K562 (cell line): Measurements from ENCODE around the gene FLCN. TPM values are rescaled to one million over a fixed set of nuclear protein-coding genes. Genes with fewer than 3 reads are reported as not detected.

ENCODE experiments used
- ATAC-seq: fragments of 200-7000 bp; cut with Tn5 transposase; 3 replicates; pipeline ENCODE4 v1.9.1; 2020; ENCODE audit warnings: moderate library complexity
- BruUV-seq: library from RNA; stranded (reverse); fragments of 400-500 nt; replicated peaks from 2 replicates; lab custom pipeline; 2021; lab: Mats Ljungman, UMichigan
- CTCF ChIA-PET: fragments of 300-600 bp; formaldehyde crosslinking; extraction: SDS; loops from one replicate; lab custom pipeline; 2021; ENCODE audit warnings: low intra/inter-chr PET ratio; lab: Yijun Ruan, JAX
- POLR2A ChIA-PET: fragments of 300-600, 350-650 bp; sonication (Branson Sonifier 250); formaldehyde crosslinking; extraction: SDS; loops from one replicate; lab custom pipeline; 2021; ENCODE audit warnings: antibody characterized with exemption, inconsistent platforms; lab: Yijun Ruan, JAX
- DNase-seq, 4 experiments: peaks; one replicate each; pipeline versions ENCODE4 v3.0.0 to v3.0.0-alpha.2; 2011 to 2018; ENCODE audit warnings: low spot score in 3 of 4, mixed read lengths in 3 of 4; ENCODE audit errors: extremely low read depth in 1 of 4
- FAIRE-seq: peaks from 2 replicates; lab custom pipeline; 2011; peaks lifted over from hg19 to GRCh38; lab: Jason Lieb, UNC
- H2AFZ ChIP-seq: 2 replicates; pipeline ENCODE4 v1.6.0; 2011; ENCODE audit warnings: low read depth, low read length, control low read depth, inconsistent platforms
- H3K27ac ChIP-seq: fragments of 200-600 bp; 3 replicates; pipeline ENCODE4 v1.8.0; 2011; ENCODE audit warnings: low read depth, mild to moderate bottlenecking, control low read depth, inconsistent platforms, low read length, moderate library complexity, mixed read lengths; ENCODE audit errors: extremely low read depth
- H3K27me3 ChIP-seq, 2 experiments: fragments of 300-600 bp in 1 of 2; 2 replicates in 1 of 2; 3 replicates in 1 of 2; pipeline versions ENCODE4 v1.6.0 to v1.8.0; 2011; ENCODE audit warnings: inconsistent platforms in 2 of 2, low read length in 2 of 2, mild to moderate bottlenecking in 1 of 2, mixed read lengths in 1 of 2, moderate library complexity in 1 of 2; ENCODE audit not compliant: control insufficient read depth in 2 of 2, insufficient read depth in 2 of 2
- H3K36me3 ChIP-seq: fragments of 300-600 bp; 3 replicates; pipeline ENCODE4 v1.8.0; 2011; ENCODE audit warnings: mild to moderate bottlenecking, low read length, inconsistent platforms; ENCODE audit not compliant: control insufficient read depth, insufficient read depth
- H3K4me1 ChIP-seq, 2 experiments: fragments of 200-600 bp in 1 of 2; replicated peaks in 1 of 2; 2 replicates in 1 of 2; 3 replicates in 1 of 2; pipeline versions ENCODE4 v1.5.1 to v1.8.0; 2011; ENCODE audit warnings: inconsistent platforms in 2 of 2, low read length in 2 of 2, mild to moderate bottlenecking in 1 of 2, mixed read lengths in 1 of 2, moderate library complexity in 1 of 2; ENCODE audit not compliant: control insufficient read depth in 2 of 2, insufficient read depth in 2 of 2
- H3K4me2 ChIP-seq: 2 replicates; pipeline ENCODE4 v1.6.1; 2011; ENCODE audit warnings: low read length, control low read depth, inconsistent platforms, mixed read lengths; ENCODE audit not compliant: insufficient read depth
- H3K4me3 ChIP-seq: fragments of 200-600 bp; sonication (generic), shearing (Covaris generic); 2 replicates; pipeline ENCODE4 v1.5.1; 2016; ENCODE audit warnings: control low read depth, inconsistent platforms
- H3K79me2 ChIP-seq: fragments of 200-600 bp; 3 replicates; pipeline ENCODE4 v1.8.0; 2011; ENCODE audit warnings: low read length, inconsistent platforms; ENCODE audit not compliant: control insufficient read depth, insufficient read depth
- H3K9ac ChIP-seq, 2 experiments: 2 replicates each; pipeline versions ENCODE4 v1.6.0 to v1.6.1; 2011; ENCODE audit warnings: low read depth in 2 of 2, low read length in 2 of 2, control low read depth in 1 of 2, inconsistent platforms in 1 of 2, mild to moderate bottlenecking in 1 of 2, mixed read lengths in 1 of 2; ENCODE audit not compliant: insufficient read depth in 1 of 2
- H3K9me1 ChIP-seq: one replicate; pipeline ENCODE4 v1.6.0; 2011; ENCODE audit warnings: inconsistent platforms, mild to moderate bottlenecking, low read length, moderate library complexity; ENCODE audit not compliant: control insufficient read depth, insufficient read depth
- H3K9me3 ChIP-seq: replicated peaks from 2 replicates; pipeline ENCODE4 v1.5.1; 2011; ENCODE audit warnings: low read depth, low read length, inconsistent platforms; ENCODE audit not compliant: control insufficient read depth, insufficient read depth
- H4K20me1 ChIP-seq: replicated peaks from 2 replicates; pipeline ENCODE4 v1.6.1; 2011; ENCODE audit warnings: low read length, inconsistent platforms, mixed read lengths; ENCODE audit not compliant: control insufficient read depth, insufficient read depth
- BCOR ChIP-seq: fragments of 450-650 bp; IDR thresholded peaks from 2 replicates; pipeline ENCODE4 v1.6.1; 2016
- BRD4 ChIP-seq: fragments of 200-600 bp; sonication (generic); IDR thresholded peaks from 2 replicates; pipeline ENCODE4 v1.6.1; 2017; ENCODE audit warnings: inconsistent platforms
- FOXA1 ChIP-seq: fragments of 450-650 bp; IDR thresholded peaks from 2 replicates; pipeline ENCODE4 v1.6.1; 2016; ENCODE audit warnings: mild to moderate bottlenecking, borderline replicate concordance
- MAZ ChIP-seq, 2 experiments: fragments of 450-650 bp in 1 of 2; sonication (generic) in 1 of 2; formaldehyde crosslinking; IDR thresholded peaks in 1 of 2; conservative IDR thresholded peaks in 1 of 2; 2 replicates each; pipeline versions ENCODE4 v1.4.0 to v1.5.0; 2020; ENCODE audit warnings: mild to moderate bottlenecking in 1 of 2, missing genetic modification reagents in 1 of 2
- THRAP3 ChIP-seq: fragments of 450-650 bp; IDR thresholded peaks from 2 replicates; pipeline ENCODE4 v1.6.1; 2016; ENCODE audit warnings: mild to moderate bottlenecking, inconsistent platforms, borderline replicate concordance
- ZKSCAN1 ChIP-seq: fragments of 150-350 bp; IDR thresholded peaks from 2 replicates; pipeline ENCODE4 v1.6.1; 2016; ENCODE audit warnings: low read depth, low read length
- ZNF274 ChIP-seq: IDR thresholded peaks from 2 replicates; pipeline ENCODE4 v1.6.1; 2011; ENCODE audit warnings: low read depth, mild to moderate bottlenecking, low read length, moderate library complexity, borderline replicate concordance
- ZNF347 ChIP-seq: fragments of 450-650 bp; formaldehyde crosslinking; IDR thresholded peaks from 2 replicates; pipeline ENCODE4 v1.4.0; 2020; ENCODE audit warnings: low read depth, mild to moderate bottlenecking, moderate library complexity
- ZNF561 ChIP-seq: fragments of 450-650 bp; formaldehyde crosslinking; conservative IDR thresholded peaks from 2 replicates; pipeline ENCODE4 v1.4.0; 2020; ENCODE audit warnings: mild to moderate bottlenecking, moderate library complexity
- ZNF699 ChIP-seq: fragments of 250-450 bp; sonication (Bioruptor Pico); IDR thresholded peaks from 2 replicates; pipeline ENCODE4 v1.8.0; 2021; ENCODE audit warnings: mild to moderate bottlenecking, moderate library complexity; ENCODE audit not compliant: insufficient replicate concordance
- ZNF778 ChIP-seq: fragments of 450-650 bp; formaldehyde crosslinking; IDR thresholded peaks from 2 replicates; pipeline ENCODE4 v1.4.0; 2020; ENCODE audit warnings: mild to moderate bottlenecking, moderate library complexity
- WGBS: fragments of 100-300 bp; shearing (Covaris generic); methylation state at CpG from one replicate; pipeline ENCODE4 v1.1.6; 2016; ENCODE audit warnings: low coverage, mixed read lengths; ENCODE audit not compliant: insufficient coverage; ENCODE audit errors: missing lambda C conversion rate; 5-methylcytosine and 5-hydroxymethylcytosine counted together
- in situ Hi-C: fragments of 300-500 bp; cut with MboI; formaldehyde crosslinking; loops from 4 replicates; pipeline ENCODE4 v1.15.0; 2018; ENCODE audit warnings: inconsistent platforms, mixed read lengths
- intact Hi-C: fragments of 100-400 bp; cut with micrococcal nuclease; formaldehyde crosslinking; loops from 2 replicates; pipeline ENCODE4 v1.14.2; 2022
- polyA plus RNA-seq, 8 experiments: library from polyadenylated mRNA; depleted of rRNA in 4 of 8; stranded (reverse) in 5 of 8; unstranded in 3 of 8; fragments of >200 nt; fragmentation: Nextera tagmentation in 2 of 8; fragmentation: Illumina TruSeq in 1 of 8; extraction: Ambion mirVana in 2 of 8; extraction: Trizol in 1 of 8; gene quantifications; 2 replicates each; pipeline versions ENCODE4 v1.2.1 to v1.2.3, GENCODE V29; 2011 to 2014; ENCODE audit warnings: inconsistent platforms in 1 of 8, missing spikeins in 1 of 8
- total RNA-seq, 7 experiments: library from RNA; depleted of rRNA in 6 of 7; stranded (reverse); fragments of >200 nt in 6 of 7; fragmentation: Illumina TruSeq in 2 of 7; extraction: Trizol in 2 of 7; gene quantifications; 2 replicates each; pipeline versions ENCODE4 v1.2.1 to v1.2.3, GENCODE V29; 2011 to 2021; ENCODE audit warnings: low replicate concordance in 1 of 7
- TF ChIP-seq, protein P1 (sequence below): fragments of 450-650 bp; IDR thresholded peaks from 2 replicates; pipeline ENCODE4 v1.6.1; 2016
- TF ChIP-seq, protein P2 (sequence below): sonication (generic); formaldehyde crosslinking; IDR thresholded peaks from 2 replicates; pipeline ENCODE4 v1.9.0; 2022; ENCODE audit warnings: mild to moderate bottlenecking, missing genetic modification reagents

FLCN gene
- total and polyA plus RNA-seq, 9 of the 15 experiments (the other 6 are each of a cell fraction or from before 2014, with no cell fraction given): 1.6 to 33.5 (median 10.9) TPM

DNA sequence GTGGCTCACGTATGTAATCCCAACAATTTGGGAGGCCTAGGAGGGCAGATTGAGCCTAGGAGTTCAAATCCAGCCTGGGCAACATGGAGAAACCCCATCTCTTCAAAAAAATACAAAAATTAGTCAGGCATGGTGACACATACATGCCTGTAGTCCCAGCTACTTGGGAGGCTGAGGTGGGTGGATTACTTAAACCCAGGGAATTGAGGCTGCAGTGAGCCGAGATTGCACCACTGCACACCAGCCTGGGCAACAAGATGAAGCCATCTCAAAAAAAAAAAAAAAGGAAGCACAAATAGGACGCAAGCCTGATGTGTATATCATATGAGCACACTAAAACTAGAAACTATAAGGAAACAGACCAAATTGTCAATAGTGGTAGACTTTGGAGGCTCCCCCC lies 17.1 kb upstream of the FLCN start:
- ATAC-seq: no peak
- H3K4me2 ChIP-seq: no peak overlapping the region
- no TSS peak for BruUV-seq
- TF ChIP-seq ZNF561: no peak
- TF ChIP-seq, all 486 proteins: peak for 0
- no peak overlapping the region for H3K4me3 ChIP-seq
- CTCF ChIA-PET: no interaction called here
- no peak for DNase-seq
- WGBS: 83% methylated on average over 2 of the region's 3 CpGs
- no peaks in the 10 kb centered on the region for H3K9me1 ChIP-seq
- H3K27me3 ChIP-seq: no peaks in the 10 kb centered on the region
- peaks cover 0 to 11% of the 10 kb centered on the region in 2 experiments; a peak in 3 of 5 replicates for H3K4me1 ChIP-seq
- no peak for FAIRE-seq
- in situ Hi-C loops (no loop called here), intact Hi-C loops (no loop called here)
- H3K36me3 ChIP-seq: peaks cover 76% of the 10 kb centered on the region
- no peaks in the 10 kb centered on the region; the same call in 1 of the 3 replicates for H3K79me2 ChIP-seq
- H3K9me3 ChIP-seq: no peaks in the 10 kb centered on the region
- H4K20me1 ChIP-seq: no peaks in the 10 kb centered on the region
- H3K27ac ChIP-seq: no peak overlapping the region
- no peak overlapping the region for H3K9ac ChIP-seq
- no peak overlapping the region for H2AFZ ChIP-seq
- POLR2A ChIA-PET: interaction anchor here (0.7 to 0.9 kb wide), 2 partner anchors 22 to 284 kb away, joined by 3 read pairs; no protein-coding TSS in a partner anchor

DNA sequence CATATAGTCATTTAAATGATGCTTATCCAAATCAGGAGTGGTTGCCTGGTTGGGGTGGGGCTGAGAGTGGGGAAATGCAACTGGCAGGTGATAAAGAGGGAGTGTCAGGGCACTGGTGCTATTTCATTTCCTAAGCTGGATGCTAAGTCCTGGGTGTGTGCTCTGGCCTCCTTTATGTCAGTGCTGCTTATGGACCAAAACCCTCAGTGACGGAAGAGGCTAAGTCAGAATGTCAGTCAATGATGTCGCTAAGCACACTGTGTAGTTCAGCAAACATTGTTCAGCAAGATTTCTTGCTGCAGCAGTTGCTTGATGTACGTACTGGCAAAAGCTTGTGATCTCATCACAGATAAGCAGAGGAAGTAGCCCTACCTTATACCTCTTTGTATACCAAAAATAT lies 16.4 kb upstream of the FLCN start:
- H3K27ac ChIP-seq: no peak overlapping the region; the same call in 2 of the 3 replicates
- no TSS peak for BruUV-seq
- 66% methylated on average over 3 of the region's 3 CpGs for WGBS
- H3K4me3 ChIP-seq: no peak overlapping the region
- H2AFZ ChIP-seq: no peak overlapping the region
- CTCF ChIA-PET: no interaction called here
- in situ Hi-C loops (no loop called here), intact Hi-C loops (no loop called here)
- ATAC-seq (no peak), FAIRE-seq (no peak), DNase-seq (no peak)
- H3K79me2 ChIP-seq: no peaks in the 10 kb centered on the region; the same call in 1 of the 3 replicates
- no peaks in the 10 kb centered on the region for H3K27me3 ChIP-seq
- no peaks in the 10 kb centered on the region for H4K20me1 ChIP-seq
- no peaks in the 10 kb centered on the region for H3K9me1 ChIP-seq
- H3K4me2 ChIP-seq: no peak overlapping the region
- H3K9ac ChIP-seq: no peak overlapping the region
- H3K4me1 ChIP-seq: peaks cover 0 to 11% of the 10 kb centered on the region in 2 experiments; a peak in 3 of 5 replicates
- POLR2A ChIA-PET: interaction anchor here (0.6 to 1.2 kb wide), 6 partner anchors 9 to 283 kb away, joined by 3 to 6 read pairs (median 3); no protein-coding TSS in a partner anchor
- no peaks in the 10 kb centered on the region for H3K9me3 ChIP-seq
- peaks cover 76% of the 10 kb centered on the region for H3K36me3 ChIP-seq
- TF ChIP-seq ZNF699 (CRISPR knock-in tag): no peak
- no peak for TF ChIP-seq MAZ (CRISPR knock-in tag; conservative IDR thresholded peaks at IDR 0.05 in 1 of 2, IDR thresholded peaks at IDR 0.05 in 1 of 2)
- TF ChIP-seq, protein P1, sequence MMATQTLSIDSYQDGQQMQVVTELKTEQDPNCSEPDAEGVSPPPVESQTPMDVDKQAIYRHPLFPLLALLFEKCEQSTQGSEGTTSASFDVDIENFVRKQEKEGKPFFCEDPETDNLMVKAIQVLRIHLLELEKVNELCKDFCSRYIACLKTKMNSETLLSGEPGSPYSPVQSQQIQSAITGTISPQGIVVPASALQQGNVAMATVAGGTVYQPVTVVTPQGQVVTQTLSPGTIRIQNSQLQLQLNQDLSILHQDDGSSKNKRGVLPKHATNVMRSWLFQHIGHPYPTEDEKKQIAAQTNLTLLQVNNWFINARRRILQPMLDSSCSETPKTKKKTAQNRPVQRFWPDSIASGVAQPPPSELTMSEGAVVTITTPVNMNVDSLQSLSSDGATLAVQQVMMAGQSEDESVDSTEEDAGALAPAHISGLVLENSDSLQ: no peak
- no peak for TF ChIP-seq BRD4
- TF ChIP-seq ZNF778 (CRISPR knock-in tag): no peak
- no peak for TF ChIP-seq ZNF347 (CRISPR knock-in tag)
- no peak for TF ChIP-seq BCOR
- TF ChIP-seq ZNF274: no peak
- no peak for TF ChIP-seq ZKSCAN1
- no peak for TF ChIP-seq THRAP3
- no peak for TF ChIP-seq FOXA1
- TF ChIP-seq, protein P2, sequence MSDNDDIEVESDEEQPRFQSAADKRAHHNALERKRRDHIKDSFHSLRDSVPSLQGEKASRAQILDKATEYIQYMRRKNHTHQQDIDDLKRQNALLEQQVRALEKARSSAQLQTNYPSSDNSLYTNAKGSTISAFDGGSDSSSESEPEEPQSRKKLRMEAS (CRISPR knock-in tag): no peak
